HEK293 (cell line): Measurements from ENCODE around the gene FCMR.

ENCODE experiments used
- CTCF ChIA-PET: fragments of 350-600 bp; formaldehyde crosslinking; extraction: SDS; loops from one replicate; lab custom pipeline; 2021; ENCODE audit warnings: antibody characterized with exemption; lab: Yijun Ruan, JAX
- POLR2A ChIA-PET: fragments of 300-600 bp; formaldehyde crosslinking; extraction: SDS; loops from one replicate; lab custom pipeline; 2020; ENCODE audit warnings: antibody characterized with exemption, inconsistent platforms; lab: Yijun Ruan, JAX
- H3K27ac ChIP-seq: fragments of 200-500 bp; sonication (Bioruptor generic); 2 replicates; pipeline ENCODE4 v1.5.1; 2014; ENCODE audit warnings: low read depth, low read length, control low read depth, inconsistent platforms; ENCODE audit errors: extremely low read depth
- H3K36me3 ChIP-seq, 2 experiments: fragments of 200-500 bp in 1 of 2; sonication (Bioruptor generic) in 1 of 2; 1 replicate in 1 of 2; 2 replicates in 1 of 2; pipeline ENCODE4 v1.5.1; 2014 to 2017; ENCODE audit warnings: inconsistent platforms in 2 of 2, low read length in 2 of 2; ENCODE audit not compliant: control insufficient read depth in 2 of 2, insufficient read depth in 1 of 2
- H3K4me1 ChIP-seq: fragments of 200-500 bp; sonication (Bioruptor generic); 2 replicates; pipeline ENCODE4 v1.5.1; 2014; ENCODE audit warnings: mild to moderate bottlenecking, low read length, inconsistent platforms; ENCODE audit not compliant: control insufficient read depth, insufficient read depth
- H3K4me3 ChIP-seq: 2 replicates; pipeline ENCODE4 v1.5.1; 2011; ENCODE audit warnings: low read depth, mild to moderate bottlenecking, control low read depth, low read length, moderate library complexity
- H3K9me3 ChIP-seq: fragments of 200-500 bp; sonication (Bioruptor generic); 2 replicates; pipeline ENCODE4 v1.5.1; 2014; ENCODE audit warnings: low read depth, low read length, inconsistent platforms; ENCODE audit not compliant: control insufficient read depth, insufficient read depth
- BCL11B ChIP-seq: fragments of 450-650 bp; formaldehyde crosslinking; IDR thresholded peaks from 2 replicates; pipeline ENCODE4 v1.5.1; 2016; ENCODE audit warnings: low read depth, missing biosample characterization, missing genetic modification characterization
- EGR2 ChIP-seq: fragments of 450-650 bp; formaldehyde crosslinking; IDR thresholded peaks from 2 replicates; pipeline ENCODE4 v1.5.1; 2016; ENCODE audit warnings: low read depth, missing biosample characterization, missing genetic modification characterization
- KLF7 ChIP-seq: fragments of 450-650 bp; formaldehyde crosslinking; IDR thresholded peaks from 2 replicates; pipeline ENCODE4 v1.5.1; 2016; ENCODE audit warnings: missing biosample characterization, missing genetic modification characterization, borderline replicate concordance
- PRDM1 ChIP-seq: fragments of 450-650 bp; formaldehyde crosslinking; IDR thresholded peaks from 2 replicates; pipeline ENCODE4; 2016; ENCODE audit warnings: missing biosample characterization, missing genetic modification characterization
- TRIM28 ChIP-seq: IDR thresholded peaks from 2 replicates; pipeline ENCODE4 v1.6.1; 2011; ENCODE audit warnings: low read length, control low read depth, borderline replicate concordance
- TSHZ1 ChIP-seq: fragments of 450-650 bp; formaldehyde crosslinking; IDR thresholded peaks from 2 replicates; pipeline ENCODE4 v1.5.1; 2016; ENCODE audit warnings: missing biosample characterization, missing genetic modification characterization, borderline replicate concordance
- YY1 ChIP-seq: fragments of 450-650 bp; formaldehyde crosslinking; IDR thresholded peaks from 2 replicates; pipeline ENCODE4 v1.5.1; 2018; ENCODE audit warnings: missing biosample characterization, missing genetic modification characterization
- ZIC2 ChIP-seq: fragments of 450-650 bp; formaldehyde crosslinking; IDR thresholded peaks from 2 replicates; pipeline ENCODE4 v1.5.1; 2016; ENCODE audit warnings: missing biosample characterization, missing genetic modification characterization
- ZNF146 ChIP-seq: fragments of 450-650 bp; formaldehyde crosslinking; IDR thresholded peaks from 2 replicates; pipeline ENCODE4 v1.5.1; 2016; ENCODE audit warnings: missing biosample characterization, missing genetic modification characterization
- ZNF302 ChIP-seq: fragments of 450-650 bp; formaldehyde crosslinking; IDR thresholded peaks from 2 replicates; pipeline ENCODE4 v1.5.1; 2016; ENCODE audit warnings: missing biosample characterization, missing genetic modification characterization, low read depth
- ZNF335 ChIP-seq: fragments of 450-650 bp; formaldehyde crosslinking; conservative IDR thresholded peaks from 2 replicates; pipeline ENCODE4 v1.5.1; 2016; ENCODE audit warnings: missing biosample characterization, missing genetic modification characterization
- ZNF366 ChIP-seq: fragments of 450-650 bp; formaldehyde crosslinking; conservative IDR thresholded peaks from 2 replicates; pipeline ENCODE4 v1.5.1; 2016; ENCODE audit warnings: missing biosample characterization, missing genetic modification characterization
- ZNF433 ChIP-seq: fragments of 450-650 bp; formaldehyde crosslinking; IDR thresholded peaks from 2 replicates; pipeline ENCODE4 v1.5.1; 2016; ENCODE audit warnings: missing biosample characterization, missing genetic modification characterization, low read depth
- ZNF473 ChIP-seq: fragments of 450-650 bp; formaldehyde crosslinking; IDR thresholded peaks from 2 replicates; pipeline ENCODE4 v1.5.1; 2017; ENCODE audit warnings: missing biosample characterization, missing genetic modification characterization
- ZNF629 ChIP-seq: fragments of 450-650 bp; formaldehyde crosslinking; IDR thresholded peaks from 2 replicates; pipeline ENCODE4 v1.5.1; 2017; ENCODE audit warnings: missing biosample characterization, missing genetic modification characterization
- ZNF692 ChIP-seq: fragments of 450-650 bp; formaldehyde crosslinking; IDR thresholded peaks from 2 replicates; pipeline ENCODE4 v1.5.1; 2016; ENCODE audit warnings: missing biosample characterization, missing genetic modification characterization

FCMR gene

GRCh38 chr1:206898089-206898914, 23.4 kb downstream of the FCMR start:
- Histone ChIP-seq H3K27ac (no peak overlapping the region), H3K4me1 (no peaks in the 10 kb centered on the region; the same call in 1 of the 2 replicates), H3K9me3 (no peaks in the 10 kb centered on the region), H3K36me3 (no peaks in the 10 kb centered on the region), H3K4me3 (no peak overlapping the region)
- TF ChIP-seq ZNF302 (no peak), ZNF146 (no peak), PRDM1 (tag by site-specific recombination) (peak; percentile 90), ZNF335 (tag by site-specific recombination) (peak; percentile 93), ZIC2 (no peak), TRIM28 (no peak), ZNF366 (tag by site-specific recombination) (peak; percentile 68)
- ChIA-PET CTCF (interaction anchor here (1.1 to 3.2 kb wide), 3 partner anchors 10 to 44 kb away, joined by 3 to 17 read pairs (median 8); no protein-coding TSS in a partner anchor), POLR2A (no interaction called here)

- ChIA-PET CTCF (interaction anchor here (2.4 to 3.2 kb wide), 2 partner anchors 11 to 15 kb away, joined by 8 to 17 read pairs; no protein-coding TSS in a partner anchor), POLR2A (no interaction called here)
- H3K4me1 ChIP-seq, result no peaks in the 10 kb centered on the region; the same call in 1 of the 2 replicates
- no peaks in the 10 kb centered on the region for H3K9me3 ChIP-seq
- H3K27ac ChIP-seq, result no peak within 1 kb of the TSS
- TF ChIP-seq ZNF473 (tag by site-specific recombination), result no peak
- no peak for TF ChIP-seq ZNF629 (tag by site-specific recombination)
- TF ChIP-seq ZNF433 (tag by site-specific recombination), result no peak
- no peak for TF ChIP-seq YY1
- no peak for TF ChIP-seq TSHZ1 (tag by site-specific recombination)
- no peak for TF ChIP-seq BCL11B (tag by site-specific recombination)
- TF ChIP-seq EGR2 (tag by site-specific recombination), result peak; percentile 27; the same call in 1 of the 2 replicates
- no peak for TF ChIP-seq KLF7 (tag by site-specific recombination)
- H3K36me3 ChIP-seq, result no peaks in the 10 kb centered on the region
- H3K4me3 ChIP-seq, result no peak within 1 kb of the TSS
These were observed 24.6 kb downstream of the FCMR start, which contains the start of gene IL24 for GRCh38 chr1:206897175-206897574. Gene IL24 (plus strand): TSS chr1:206897443. CDS start chr1:206897833, 390 bp downstream.

- H3K4me3 ChIP-seq, result no peak overlapping the region
- 0 out of 2 replicates have a peak, but pooled peaks have one; percentile 3 for TF ChIP-seq TRIM28
- TF ChIP-seq ZNF692 (tag by site-specific recombination), result no peak
- no peaks in the 10 kb centered on the region; the same call in 1 of the 2 replicates for H3K4me1 ChIP-seq
- no peaks in the 10 kb centered on the region for H3K9me3 ChIP-seq
- POLR2A ChIA-PET, result no interaction called here
- H3K36me3 ChIP-seq, result no peaks in the 10 kb centered on the region
- CTCF ChIA-PET, result interaction anchor here (0.6 to 3.2 kb wide), 6 partner anchors 9 to 777 kb away, joined by 3 to 17 read pairs (median 3); no protein-coding TSS in a partner anchor
- no peak overlapping the region for H3K27ac ChIP-seq
These were observed 25.5 kb downstream of the FCMR start for GRCh38 chr1:206896261-206896660.
